Omental fat pad (tissue), 4 donors: ENCODE data around the gene OR10G4. TPM values are rescaled to one million over a fixed set of nuclear protein-coding genes. Genes with fewer than 3 reads are reported as not detected.

Experiments used
- ATAC-seq: fragments of 150-250 bp; one replicate; pipeline ENCODE4 v1.9.1; 2016; ENCODE audit warnings: mild to moderate bottlenecking, moderate library complexity; ENCODE audit not compliant: low FRiP score
- DNase-seq: peaks from one replicate; pipeline ENCODE4 v3.0.0-alpha.2; 2019; ENCODE audit warnings: low spot score
- total RNA-seq, 4 donors: library from RNA; depleted of rRNA; stranded (reverse); fragments of >200 nt; gene quantifications; one replicate each; pipeline ENCODE4 v1.1.0, GENCODE V29; 2016
- TF ChIP-seq, protein P1 (sequence below), 3 donors: fragments of 450-650 bp; IDR thresholded peaks; one replicate each; pipeline ENCODE4 v1.5.1; 2016 to 2017; ENCODE audit warnings: antibody characterized with exemption in 3 of 3, mild to moderate bottlenecking in 3 of 3, moderate library complexity in 2 of 3

The OR10G4 gene
- total RNA-seq, 4 donors from 2014 or later = not detected

GRCh38 chr11:124026498-124026897 lies 13.7 kb downstream of the OR10G4 start, which contains the start of gene OR10G8:
Gene OR10G8, plus strand, starts transcription at chr11:124026798. Its CDS starts 2,825 bp downstream, at chr11:124029623.
- DNase-seq (no peak), ATAC-seq (no peak)
- TF ChIP-seq, protein P1, sequence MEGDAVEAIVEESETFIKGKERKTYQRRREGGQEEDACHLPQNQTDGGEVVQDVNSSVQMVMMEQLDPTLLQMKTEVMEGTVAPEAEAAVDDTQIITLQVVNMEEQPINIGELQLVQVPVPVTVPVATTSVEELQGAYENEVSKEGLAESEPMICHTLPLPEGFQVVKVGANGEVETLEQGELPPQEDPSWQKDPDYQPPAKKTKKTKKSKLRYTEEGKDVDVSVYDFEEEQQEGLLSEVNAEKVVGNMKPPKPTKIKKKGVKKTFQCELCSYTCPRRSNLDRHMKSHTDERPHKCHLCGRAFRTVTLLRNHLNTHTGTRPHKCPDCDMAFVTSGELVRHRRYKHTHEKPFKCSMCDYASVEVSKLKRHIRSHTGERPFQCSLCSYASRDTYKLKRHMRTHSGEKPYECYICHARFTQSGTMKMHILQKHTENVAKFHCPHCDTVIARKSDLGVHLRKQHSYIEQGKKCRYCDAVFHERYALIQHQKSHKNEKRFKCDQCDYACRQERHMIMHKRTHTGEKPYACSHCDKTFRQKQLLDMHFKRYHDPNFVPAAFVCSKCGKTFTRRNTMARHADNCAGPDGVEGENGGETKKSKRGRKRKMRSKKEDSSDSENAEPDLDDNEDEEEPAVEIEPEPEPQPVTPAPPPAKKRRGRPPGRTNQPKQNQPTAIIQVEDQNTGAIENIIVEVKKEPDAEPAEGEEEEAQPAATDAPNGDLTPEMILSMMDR (IDR thresholded peaks at IDR 0.05) = no peak

- DNase-seq (no peak), ATAC-seq (no peak)
- TF ChIP-seq, protein P1 (IDR thresholded peaks at IDR 0.05) = no peak
Observed at GRCh38 chr11:124036666-124037065, 23.9 kb downstream of the OR10G4 start.

GRCh38 chr11:124039557-124039956 lies 26.8 kb downstream of the OR10G4 start:
- DNase-seq (no peak), ATAC-seq (no peak)
- TF ChIP-seq, protein P1 (IDR thresholded peaks at IDR 0.05) = no peak

- TF ChIP-seq, protein P1 (IDR thresholded peaks at IDR 0.05) = no peak
- DNase-seq = no peak
- no peak for ATAC-seq
Observed at GRCh38 chr11:124041254-124041653, 28.5 kb downstream of the OR10G4 start, which contains the start of gene OR10G7. Gene OR10G7, minus strand, starts transcription at chr11:124041325. Its CDS starts 2,324 bp downstream, at chr11:124039001.

GRCh38 chr11:124043420-124043819 lies 30.6 kb downstream of the OR10G4 start:
- DNase-seq = no peak
- TF ChIP-seq, protein P1 (IDR thresholded peaks at IDR 0.05) = no peak
- no peak for ATAC-seq

- DNase-seq (no peak), ATAC-seq (no peak)
- TF ChIP-seq, protein P1 (IDR thresholded peaks at IDR 0.05) = no peak
Observed at GRCh38 chr11:124050748-124051147, 38.0 kb downstream of the OR10G4 start.

- TF ChIP-seq, protein P1 (IDR thresholded peaks at IDR 0.05) = no peak
- no peak for ATAC-seq
- no peak for DNase-seq
Observed at GRCh38 chr11:124052966-124053365, 40.2 kb downstream of the OR10G4 start.
